Endothelial cell of umbilical vein (primary cell): Measurements from ENCODE around the gene LRP1-AS. TPM values are rescaled to one million over a fixed set of nuclear protein-coding genes. Genes with fewer than 3 reads are reported as not detected.

Experiments used
- BruUV-seq: library from RNA; stranded (reverse); fragments of 400-500 nt; replicated peaks from 2 replicates; lab custom pipeline; 2021; lab: Mats Ljungman, UMichigan
- CTCF ChIA-PET: fragments of 300-600, 350-600 bp; sonication (Branson Sonifier 250); formaldehyde crosslinking; loops from one replicate; lab custom pipeline; 2021; ENCODE audit warnings: antibody characterized with exemption, inconsistent platforms; lab: Charles Lee
- POLR2A ChIA-PET: fragments of 300-600, 350-600 bp; sonication (Branson Sonifier 250); formaldehyde crosslinking; loops from one replicate; lab custom pipeline; 2021; ENCODE audit warnings: antibody characterized with exemption, inconsistent platforms; lab: Charles Lee
- DNase-seq: peaks from one replicate; pipeline ENCODE4 v3.0.0-alpha.2; 2011; ENCODE audit warnings: low read depth, low spot score
- FAIRE-seq: peaks from 2 replicates; lab custom pipeline; 2011; peaks lifted over from hg19 to GRCh38; lab: Jason Lieb, UNC
- H2AFZ ChIP-seq: 2 replicates; pipeline ENCODE4 v1.6.0; 2012; ENCODE audit warnings: low read depth, low read length, control low read depth, inconsistent platforms
- H3K27ac ChIP-seq: 2 replicates; pipeline ENCODE4 v1.5.1; 2011; ENCODE audit warnings: low read depth, mild to moderate bottlenecking, control low read depth, low read length, moderate library complexity; ENCODE audit not compliant: insufficient read depth
- H3K27me3 ChIP-seq, 2 experiments: 2 replicates each; pipeline versions ENCODE4 v1.6.0 to v1.6.1; 2011; ENCODE audit warnings: low read length in 2 of 2, mixed read lengths in 1 of 2; ENCODE audit not compliant: control insufficient read depth in 2 of 2, insufficient read depth in 2 of 2
- H3K36me3 ChIP-seq, 2 experiments: 2 replicates in 1 of 2; 3 replicates in 1 of 2; pipeline ENCODE4 v1.5.1; 2011; ENCODE audit warnings: low read length in 2 of 2, mild to moderate bottlenecking in 1 of 2, moderate library complexity in 1 of 2; ENCODE audit not compliant: control insufficient read depth in 2 of 2, insufficient read depth in 2 of 2; ENCODE audit errors: extremely low read depth in 1 of 2
- H3K4me1 ChIP-seq: 3 replicates; pipeline ENCODE4 v1.5.1; 2011; ENCODE audit warnings: mild to moderate bottlenecking, low read length; ENCODE audit not compliant: control insufficient read depth, insufficient read depth; ENCODE audit errors: extremely low read depth
- H3K4me2 ChIP-seq: 2 replicates; pipeline ENCODE4 v1.6.1; 2011; ENCODE audit warnings: low read length, control low read depth, mixed read lengths; ENCODE audit not compliant: insufficient read depth
- H3K4me3 ChIP-seq, 3 experiments: fragments of 200-600 bp in 1 of 3; sonication (generic), shearing (Covaris generic) in 1 of 3; replicated peaks in 1 of 3; 2 replicates each; pipeline ENCODE4 v1.5.1; 2011 to 2016; ENCODE audit warnings: control low read depth in 3 of 3, low read length in 3 of 3, mild to moderate bottlenecking in 2 of 3, inconsistent platforms in 1 of 3, low read depth in 1 of 3, moderate library complexity in 1 of 3; ENCODE audit not compliant: insufficient read depth in 1 of 3
- H3K79me2 ChIP-seq: 2 replicates; pipeline ENCODE4 v1.6.0; 2012; ENCODE audit warnings: low read length, inconsistent platforms; ENCODE audit not compliant: control insufficient read depth, insufficient read depth
- H3K9ac ChIP-seq: replicated peaks from 2 replicates; pipeline ENCODE3; 2011; ENCODE audit warnings: low read length, control low read depth; ENCODE audit not compliant: insufficient read depth; ENCODE audit errors: extremely low read depth
- H3K9me1 ChIP-seq: replicated peaks from 3 replicates; pipeline ENCODE4 v1.6.0; 2011; ENCODE audit warnings: mild to moderate bottlenecking, low read length; ENCODE audit not compliant: control insufficient read depth, insufficient read depth; ENCODE audit errors: extremely low read depth
- H3K9me3 ChIP-seq: replicated peaks from 2 replicates; pipeline ENCODE4 v1.5.1; 2012; ENCODE audit warnings: low read length, inconsistent platforms; ENCODE audit not compliant: control insufficient read depth, insufficient read depth
- H4K20me1 ChIP-seq: replicated peaks from 2 replicates; pipeline ENCODE3; 2011; ENCODE audit warnings: mild to moderate bottlenecking, low read length; ENCODE audit not compliant: control insufficient read depth, insufficient read depth; ENCODE audit errors: extremely low read depth
- CTCF ChIP-seq, 2 donors: IDR thresholded peaks; 1 replicate in 1 of 2; 2 replicates in 1 of 2; pipeline ENCODE4 v1.5.1; 2011; ENCODE audit warnings: low read length in 2 of 2, mild to moderate bottlenecking in 2 of 2, moderate library complexity in 2 of 2, control low read depth in 1 of 2, inconsistent platforms in 1 of 2, low read depth in 1 of 2; ENCODE audit not compliant: insufficient read depth in 1 of 2; ENCODE audit errors: extremely low read depth in 1 of 2
- EZH2 ChIP-seq: IDR thresholded peaks from 2 replicates; pipeline ENCODE4 v1.6.1; 2012; ENCODE audit warnings: borderline replicate concordance, low read depth, mild to moderate bottlenecking, moderate library complexity, low read length, inconsistent platforms; ENCODE audit not compliant: severe bottlenecking
- FOS ChIP-seq: IDR thresholded peaks from 2 replicates; pipeline ENCODE4 v1.6.1; 2011; ENCODE audit warnings: mild to moderate bottlenecking, low read length, moderate library complexity, borderline replicate concordance; ENCODE audit not compliant: insufficient read depth
- GATA2 ChIP-seq: IDR thresholded peaks from 2 replicates; pipeline ENCODE4 v1.7.0; 2011; ENCODE audit warnings: low read depth, mild to moderate bottlenecking, moderate library complexity, mixed read lengths, low read length; ENCODE audit not compliant: insufficient read length, insufficient read depth
- JUN ChIP-seq: IDR thresholded peaks from 2 replicates; pipeline ENCODE4 v1.6.1; 2011; ENCODE audit warnings: borderline replicate concordance, low read depth; ENCODE audit not compliant: insufficient read length, insufficient read depth
- MYC ChIP-seq: IDR thresholded peaks from one replicate; pipeline ENCODE4 v1.6.1; 2011; ENCODE audit warnings: mild to moderate bottlenecking, low read depth, low read length
- POLR2A ChIP-seq: IDR thresholded peaks from 2 replicates; pipeline ENCODE4 v1.6.1; 2012; ENCODE audit warnings: low read depth, mild to moderate bottlenecking, control low read depth, low read length
- POLR2AphosphoS5 ChIP-seq: IDR thresholded peaks from 2 replicates; pipeline ENCODE4 v1.6.1; 2012; ENCODE audit warnings: low read depth, mild to moderate bottlenecking, control low read depth, low read length, moderate library complexity; ENCODE audit not compliant: insufficient read depth
- dilution Hi-C: fragments of 300-500 bp; cut with MboI; formaldehyde crosslinking; loops from one replicate; pipeline ENCODE4 v1.15.0; 2019; ENCODE audit warnings: low sequenced_read_pairs; ENCODE audit not compliant: extremely low pct_ligation_motif_present
- intact Hi-C: fragments of 100-400 bp; cut with micrococcal nuclease; formaldehyde crosslinking; loops from one replicate; pipeline ENCODE4 v1.10.0; 2022
- polyA plus RNA-seq, 4 experiments: library from polyadenylated mRNA; depleted of rRNA in 3 of 4; stranded (reverse) in 3 of 4; unstranded in 1 of 4; fragments of >200 nt; gene quantifications; 2 replicates each; pipeline versions ENCODE4 v1.2.1 to v1.2.3, GENCODE V29; 2011 to 2012; ENCODE audit warnings: missing spikeins in 1 of 4
- total RNA-seq: library from RNA; stranded (reverse); gene quantifications from 2 replicates; pipeline ENCODE4 v1.2.3, GENCODE V29; 2021
- TF ChIP-seq, protein P1 (sequence below): IDR thresholded peaks from 2 replicates; pipeline ENCODE4 v1.6.1; 2011; ENCODE audit not compliant: insufficient read depth, insufficient read length

LRP1-AS gene
- total and polyA plus RNA-seq, 2 donors (not counting 3 experiments of a cell fraction or from before 2014, with no cell fraction given): not detected

DNA sequence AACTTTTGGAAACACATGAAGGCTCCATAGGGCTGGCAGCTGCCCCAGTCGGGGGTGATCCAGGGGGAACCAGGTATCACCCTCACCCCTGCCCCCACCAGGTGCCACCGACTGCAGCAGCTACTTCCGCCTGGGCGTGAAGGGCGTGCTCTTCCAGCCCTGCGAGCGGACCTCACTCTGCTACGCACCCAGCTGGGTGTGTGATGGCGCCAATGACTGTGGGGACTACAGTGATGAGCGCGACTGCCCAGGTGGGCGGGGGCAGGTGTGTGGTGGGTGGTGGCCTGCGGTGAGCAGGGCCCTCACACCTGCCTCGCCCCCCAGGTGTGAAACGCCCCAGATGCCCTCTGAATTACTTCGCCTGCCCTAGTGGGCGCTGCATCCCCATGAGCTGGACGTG, 46.8 kb upstream of the LRP1-AS start:
- no peak overlapping the region for H3K4me3 ChIP-seq
- no peak overlapping the region for H3K9ac ChIP-seq
- no peak for TF ChIP-seq FOS
- no peak for TF ChIP-seq POLR2A
- no peak for TF ChIP-seq EZH2
- no peak for TF ChIP-seq POLR2AphosphoS5
- TF ChIP-seq, protein P1, sequence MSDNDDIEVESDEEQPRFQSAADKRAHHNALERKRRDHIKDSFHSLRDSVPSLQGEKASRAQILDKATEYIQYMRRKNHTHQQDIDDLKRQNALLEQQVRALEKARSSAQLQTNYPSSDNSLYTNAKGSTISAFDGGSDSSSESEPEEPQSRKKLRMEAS: no peak
- no peak for TF ChIP-seq JUN
- no peak for TF ChIP-seq MYC
- no peak for TF ChIP-seq CTCF (IDR thresholded peaks at IDR 0.05; ENCODE audit: extremely low read depth in 1 of 2, insufficient read depth in 1 of 2, low read depth in 1 of 2, low read length in 2 of 2)
- TF ChIP-seq GATA2: no peak
- H3K4me2 ChIP-seq: no peak overlapping the region
- H4K20me1 ChIP-seq: no peaks in the 10 kb centered on the region
- no peaks in the 10 kb centered on the region for H3K9me1 ChIP-seq
- no TSS peak for BruUV-seq
- intact Hi-C loops: no loop called here
- dilution Hi-C loops: no loop called here
- H2AFZ ChIP-seq: no peak overlapping the region
- H3K9me3 ChIP-seq: no peaks in the 10 kb centered on the region
- CTCF ChIA-PET: interaction anchor here (0.9 to 1.1 kb wide), 3 partner anchors 11 to 70 kb away, joined by 3 to 4 read pairs (median 3); no protein-coding TSS in a partner anchor
- DNase-seq (no peak), FAIRE-seq (no peak)
- H3K4me1 ChIP-seq: no peaks in the 10 kb centered on the region
- H3K79me2 ChIP-seq: no peaks in the 10 kb centered on the region
- no peak overlapping the region for H3K27ac ChIP-seq
- no peaks in the 10 kb centered on the region for H3K27me3 ChIP-seq
- POLR2A ChIA-PET: no interaction called here
- no peaks in the 10 kb centered on the region for H3K36me3 ChIP-seq
